ENCODE results near the gene CDK13. TPM values are rescaled to one million over a fixed set of nuclear protein-coding genes. Genes with fewer than 3 reads are reported as not detected.

Gene CDK13
- total RNA-seq, 6 experiments from 2014 or later, result 21.2 to 35.2 (median 27.1) TPM

- intact Hi-C loops (cut with DNase I), result no loop called here
- Histone ChIP-seq H3K9me3 (no peaks in the 10 kb centered on the region), H3K27ac (peak overlapping the region in 2 of 3 donors; percentile 82 to 90), H3K4me3 (no peak overlapping the region), H3K36me3 (peaks cover 0 to 6% (median 3%) of the 10 kb centered on the region in 4 donors), H3K27me3 (no peaks in the 10 kb centered on the region), H3K4me1 (peaks cover 0 to 60% (median 18%) of the 10 kb centered on the region in 4 donors)
- TF ChIP-seq POLR2A (IDR thresholded peaks at IDR 0.05) (no peak), CTCF (IDR thresholded peaks at IDR 0.05) (no peak)
- no peak for DNase-seq
- no peak for ATAC-seq
Measured at GRCh38 chr7:40098810-40099209, 148.8 kb downstream of the CDK13 start.

GRCh38 chr7:40099837-40100236 is 149.8 kb downstream of the CDK13 start:
- no peak for TF ChIP-seq CTCF (IDR thresholded peaks at IDR 0.05)
- no peak for TF ChIP-seq POLR2A (IDR thresholded peaks at IDR 0.05)
- no peak for ATAC-seq
- intact Hi-C loops (cut with DNase I), result no loop called here
- WGBS (ENCODE audit: insufficient coverage, low coverage, low lambda C conversion rate, missing lambda C conversion rate), result 60% methylated on average over 4 of the region's 4 CpGs
- H3K4me1 ChIP-seq, result peaks cover 0 to 50% (median 13%) of the 10 kb centered on the region in 4 donors
- no peaks in the 10 kb centered on the region for H3K27me3 ChIP-seq
- peak overlapping the region in 2 of 3 donors; percentile 82 to 90 for H3K27ac ChIP-seq
- DNase-seq, result no peak
- no peaks in the 10 kb centered on the region for H3K9me3 ChIP-seq
- H3K4me3 ChIP-seq, result no peak overlapping the region
- H3K36me3 ChIP-seq, result no peaks in the 10 kb centered on the region

DNA sequence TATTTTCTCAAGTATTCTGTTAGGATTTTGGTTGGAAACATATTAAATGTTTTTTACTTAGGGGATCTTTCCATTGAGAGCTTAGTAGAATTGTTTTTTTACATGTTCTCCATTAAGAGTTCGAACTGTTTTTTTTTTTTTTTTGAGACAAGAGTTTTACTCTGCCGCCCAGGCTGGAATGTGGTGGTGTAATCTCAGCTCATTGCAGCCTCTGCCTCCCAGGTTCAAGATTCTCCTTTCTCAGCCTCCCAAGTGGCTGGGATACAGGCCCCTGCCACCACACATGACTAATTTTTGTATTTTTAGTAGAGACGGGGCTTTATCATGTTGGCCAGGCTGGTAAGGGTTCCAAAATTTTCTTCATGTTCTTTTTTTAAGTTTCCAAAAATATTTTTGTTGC is 151.1 kb downstream of the CDK13 start:
- ATAC-seq (no peak), DNase-seq (no peak)
- 37% methylated on average over 3 of the region's 3 CpGs for WGBS (ENCODE audit: insufficient coverage, low coverage, low lambda C conversion rate, missing lambda C conversion rate)
- Histone ChIP-seq H3K4me3 (no peak overlapping the region), H3K27ac (no peak overlapping the region), H3K4me1 (peaks cover 0 to 49% (median 11%) of the 10 kb centered on the region in 4 donors), H3K27me3 (no peaks in the 10 kb centered on the region), H3K9me3 (no peaks in the 10 kb centered on the region), H3K36me3 (no peaks in the 10 kb centered on the region)
- TF ChIP-seq CTCF (IDR thresholded peaks at IDR 0.05), result no peak
- TF ChIP-seq POLR2A (IDR thresholded peaks at IDR 0.05), result no peak
- intact Hi-C loops (cut with DNase I), result no loop called here

DNA sequence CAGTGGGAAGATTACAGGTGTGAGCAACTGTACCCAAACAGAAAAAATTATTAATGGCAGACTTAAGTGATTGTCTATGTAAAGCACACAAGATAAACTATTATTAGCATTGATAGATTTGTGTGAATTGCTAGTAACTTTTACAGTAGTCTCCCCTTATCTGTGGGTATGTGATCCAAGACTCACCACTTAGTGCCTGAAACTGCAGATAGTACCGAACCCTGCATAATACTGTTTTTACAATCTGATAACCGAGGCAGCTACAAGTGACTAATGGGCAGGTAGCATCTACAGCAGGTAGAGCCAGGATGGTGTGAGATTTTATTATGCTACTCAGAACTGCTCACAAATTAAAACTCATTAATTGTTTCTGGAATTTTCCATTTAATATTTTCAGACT is 152.8 kb downstream of the CDK13 start:
- intact Hi-C loops (cut with DNase I), result no loop called here
- H3K9me3 ChIP-seq, result no peaks in the 10 kb centered on the region
- no peaks in the 10 kb centered on the region for H3K27me3 ChIP-seq
- TF ChIP-seq POLR2A (IDR thresholded peaks at IDR 0.05) (no peak), CTCF (IDR thresholded peaks at IDR 0.05) (no peak)
- H3K36me3 ChIP-seq, result no peaks in the 10 kb centered on the region
- H3K4me3 ChIP-seq, result no peak overlapping the region
- WGBS (ENCODE audit: insufficient coverage, low coverage, low lambda C conversion rate, missing lambda C conversion rate), result 73% methylated on average over 2 of the region's 2 CpGs
- DNase-seq (no peak), ATAC-seq (no peak)
- no peak overlapping the region for H3K27ac ChIP-seq
- peaks cover 0 to 34% (median 3%) of the 10 kb centered on the region in 4 donors for H3K4me1 ChIP-seq

All from right lobe of liver (tissue), 6 donors.